Neural cell (in vitro differentiated cells): ENCODE measurements around the gene CDC34. TPM values are rescaled to one million over a fixed set of nuclear protein-coding genes. Genes with fewer than 3 reads are reported as not detected.

Source experiments
- H2AFZ ChIP-seq: fragments of 200-600, 300-800 bp; sonication (generic), shearing (Covaris generic); 2 replicates; pipeline ENCODE4 v1.6.0; 2014; ENCODE audit warnings: low read depth, mild to moderate bottlenecking, antibody characterized with exemption, low read length, moderate library complexity
- H3F3A ChIP-seq: fragments of 200-600 bp; shearing (Covaris generic); 2 replicates; pipeline ENCODE4 v1.6.1; 2016; ENCODE audit warnings: mild to moderate bottlenecking, moderate library complexity, mixed read lengths, antibody characterized with exemption, low read length; ENCODE audit not compliant: insufficient read depth, poor library complexity, severe bottlenecking
- H3K27ac ChIP-seq: fragments of 200-600, 300-800 bp; sonication (generic), shearing (Covaris generic); 2 replicates; pipeline ENCODE4 v1.5.1; 2014; ENCODE audit warnings: mild to moderate bottlenecking, low read length, moderate library complexity
- H3K27me3 ChIP-seq: fragments of 300-800, 200-600 bp; sonication (generic), shearing (Covaris generic); 2 replicates; pipeline ENCODE4 v1.6.0; 2014; ENCODE audit warnings: mild to moderate bottlenecking, low read depth, low read length, moderate library complexity; ENCODE audit not compliant: insufficient read depth
- H3K36me3 ChIP-seq: fragments of 300-800, 200-600 bp; sonication (generic), shearing (Covaris generic); 2 replicates; pipeline ENCODE4 v1.5.1; 2014; ENCODE audit warnings: mild to moderate bottlenecking, antibody characterized with exemption, low read length, moderate library complexity; ENCODE audit not compliant: insufficient read depth
- H3K4me2 ChIP-seq: fragments of 300-800, 200-600 bp; sonication (generic), shearing (Covaris generic); 2 replicates; pipeline ENCODE4 v1.6.0; 2014; ENCODE audit warnings: mild to moderate bottlenecking, low read length
- H3K4me3 ChIP-seq: fragments of 300-800, 200-600 bp; sonication (generic), shearing (Covaris generic); 2 replicates; pipeline ENCODE4 v1.5.1; 2014; ENCODE audit warnings: mild to moderate bottlenecking, low read length, moderate library complexity
- H3K79me2 ChIP-seq: fragments of 200-600 bp; shearing (Covaris generic); replicated peaks from 2 replicates; pipeline ENCODE4 v1.6.0; 2014; ENCODE audit warnings: mild to moderate bottlenecking, low read length, moderate library complexity; ENCODE audit not compliant: insufficient read depth
- H3K9ac ChIP-seq: fragments of 300-800, 200-600 bp; sonication (generic), shearing (Covaris generic); 2 replicates; pipeline ENCODE4 v1.6.1; 2016; ENCODE audit warnings: mild to moderate bottlenecking, low read length, mixed read lengths
- H3K9me2 ChIP-seq: fragments of 200-600 bp; shearing (Covaris generic); 2 replicates; pipeline ENCODE4 v1.6.1; 2016; ENCODE audit warnings: mild to moderate bottlenecking, low read length, mixed read lengths; ENCODE audit not compliant: insufficient read depth
- H3K9me3 ChIP-seq: fragments of 200-600, 300-800 bp; sonication (generic), shearing (Covaris generic); 2 replicates; pipeline ENCODE4 v1.6.1; 2016; ENCODE audit warnings: mild to moderate bottlenecking, mixed run types, low read length, moderate library complexity, mixed read lengths
- H4K20me1 ChIP-seq: fragments of 200-600 bp; shearing (Covaris generic); 2 replicates; pipeline ENCODE4 v1.6.1; 2016; ENCODE audit warnings: mild to moderate bottlenecking, mixed run types; ENCODE audit not compliant: insufficient read depth
- CTCF ChIP-seq: fragments of 450-650 bp; IDR thresholded peaks from 2 replicates; pipeline ENCODE4 v1.5.1; 2014; ENCODE audit warnings: antibody characterized with exemption, mild to moderate bottlenecking, moderate library complexity; ENCODE audit not compliant: poor library complexity, severe bottlenecking
- EP300 ChIP-seq: fragments of 450-650 bp; conservative IDR thresholded peaks from 2 replicates; pipeline ENCODE4 v1.6.1; 2014; ENCODE audit warnings: antibody characterized with exemption, mild to moderate bottlenecking, moderate library complexity; ENCODE audit not compliant: poor library complexity, severe bottlenecking
- EZH2 ChIP-seq: fragments of 200-600, 300-800 bp; shearing (Covaris generic), sonication (generic); IDR thresholded peaks from 2 replicates; pipeline ENCODE4 v1.6.1; 2014; ENCODE audit warnings: antibody characterized with exemption, low read length, borderline replicate concordance, mild to moderate bottlenecking; ENCODE audit not compliant: insufficient read depth, poor library complexity, severe bottlenecking
- MXI1 ChIP-seq: fragments of 450-650 bp; conservative IDR thresholded peaks from 2 replicates; pipeline ENCODE4 v1.6.1; 2014; ENCODE audit warnings: antibody characterized with exemption, mild to moderate bottlenecking; ENCODE audit not compliant: poor library complexity, severe bottlenecking
- POLR2AphosphoS5 ChIP-seq: IDR thresholded peaks from 2 replicates; pipeline ENCODE4 v1.6.1; 2012
- RAD21 ChIP-seq: fragments of 450-650 bp; conservative IDR thresholded peaks from 2 replicates; pipeline ENCODE4 v1.6.1; 2014; ENCODE audit warnings: antibody characterized with exemption, mild to moderate bottlenecking, moderate library complexity
- REST ChIP-seq: IDR thresholded peaks from 2 replicates; pipeline ENCODE4 v1.6.1; 2012; ENCODE audit warnings: borderline replicate concordance
- SMC3 ChIP-seq: fragments of 450-650 bp; conservative IDR thresholded peaks from 2 replicates; pipeline ENCODE4 v1.6.1; 2014; ENCODE audit warnings: antibody characterized with exemption, mild to moderate bottlenecking, moderate library complexity; ENCODE audit not compliant: poor library complexity
- TAF1 ChIP-seq: IDR thresholded peaks from 2 replicates; pipeline ENCODE4 v1.6.1; 2012; ENCODE audit warnings: low read depth
- polyA plus RNA-seq: library from polyadenylated mRNA; depleted of rRNA; stranded (reverse); fragments of >200 nt; gene quantifications from 2 replicates; pipeline ENCODE4 v1.2.3, GENCODE V29; 2014

The CDC34 gene
- polyA plus RNA-seq, 1 donor from 2014 or later = 155 TPM

- Histone ChIP-seq H2AFZ (no peak overlapping the region), H3K4me3 (no peak overlapping the region), H3K9ac (no peak overlapping the region), H3K79me2 (no peaks in the 10 kb centered on the region), H3K9me2 (no peaks in the 10 kb centered on the region), H3K27ac (no peak overlapping the region), H3K36me3 (no peaks in the 10 kb centered on the region), H3K4me2 (no peak overlapping the region), H3K27me3 (peaks cover 3% of the 10 kb centered on the region), H4K20me1 (no peaks in the 10 kb centered on the region), H3F3A (no peaks in the 10 kb centered on the region), H3K9me3 (no peaks in the 10 kb centered on the region)
- TF ChIP-seq RAD21 (no peak), SMC3 (no peak), TAF1 (no peak), POLR2AphosphoS5 (no peak), MXI1 (no peak), CTCF (no peak), EP300 (no peak), REST (no peak), EZH2 (no peak)
Measured at GRCh38 chr19:491146-491741, 40.3 kb upstream of the CDC34 start.

GRCh38 chr19:492091-492531 is 39.4 kb upstream of the CDC34 start:
- Histone ChIP-seq H4K20me1 (no peaks in the 10 kb centered on the region), H3K4me3 (no peak overlapping the region), H3K79me2 (no peaks in the 10 kb centered on the region), H3K9me3 (no peaks in the 10 kb centered on the region), H3F3A (no peaks in the 10 kb centered on the region), H3K9ac (no peak overlapping the region), H3K9me2 (no peaks in the 10 kb centered on the region), H3K4me2 (no peak overlapping the region), H3K27ac (no peak overlapping the region), H3K36me3 (no peaks in the 10 kb centered on the region), H3K27me3 (peaks cover 9% of the 10 kb centered on the region), H2AFZ (no peak overlapping the region)
- no peak for TF ChIP-seq RAD21
- TF ChIP-seq EP300 = no peak
- no peak for TF ChIP-seq CTCF
- no peak for TF ChIP-seq MXI1
